Duodenal mucosa (tissue), 2 donors: ENCODE data around the gene DLGAP5.
A peak's percentile ranks its signal among the peaks of the same experiment; 100 is the strongest.

Experiments
- H3K27ac ChIP-seq: one replicate; pipeline ENCODE4 v1.7.0; 2013; ENCODE audit warnings: low read depth, low read length
- H3K27me3 ChIP-seq, 2 donors: one replicate each; pipeline ENCODE4 v1.7.0; 2013; ENCODE audit warnings: low read length in 2 of 2, control low read depth in 1 of 2; ENCODE audit not compliant: insufficient read depth in 2 of 2, control insufficient read depth in 1 of 2
- H3K36me3 ChIP-seq, 2 donors: one replicate each; pipeline ENCODE4 v1.7.0; 2013; ENCODE audit warnings: low read length in 2 of 2, control low read depth in 1 of 2; ENCODE audit not compliant: insufficient read depth in 2 of 2, control insufficient read depth in 1 of 2
- H3K4me1 ChIP-seq, 2 donors: one replicate each; pipeline ENCODE4 v1.7.0; 2013; ENCODE audit warnings: low read length in 2 of 2, control low read depth in 1 of 2; ENCODE audit not compliant: insufficient read depth in 2 of 2, control insufficient read depth in 1 of 2
- H3K4me3 ChIP-seq, 2 donors: one replicate each; pipeline ENCODE4 v1.7.0; 2013; ENCODE audit warnings: low read length in 2 of 2, low read depth in 1 of 2
- H3K9ac ChIP-seq, 2 donors: one replicate each; pipeline ENCODE4 v1.7.0; 2013; ENCODE audit warnings: low read length in 2 of 2, low read depth in 1 of 2
- H3K9me3 ChIP-seq, 2 donors: one replicate each; pipeline ENCODE4 v1.7.0; 2013; ENCODE audit warnings: low read length in 2 of 2, control low read depth in 1 of 2; ENCODE audit not compliant: control insufficient read depth in 1 of 2

The DLGAP5 gene

GRCh38 chr14:55103005-55103640 lies 88.3 kb downstream of the DLGAP5 start:
- Histone ChIP-seq H3K27ac (peak overlapping the region; percentile 91), H3K4me1 (peaks cover 48 to 70% of the 10 kb centered on the region in 2 donors), H3K9ac (peak overlapping the region; percentile 63 to 77), H3K36me3 (no peaks in the 10 kb centered on the region), H3K9me3 (peaks cover 0 to 6% of the 10 kb centered on the region in 2 donors), H3K4me3 (peak overlapping the region; percentile 34 to 59), H3K27me3 (no peaks in the 10 kb centered on the region)

- Histone ChIP-seq H3K4me1 (peaks cover 50 to 70% of the 10 kb centered on the region in 2 donors), H3K27ac (peak overlapping the region; percentile 91), H3K4me3 (no peak overlapping the region), H3K27me3 (no peaks in the 10 kb centered on the region), H3K36me3 (no peaks in the 10 kb centered on the region), H3K9ac (peak overlapping the region; percentile 44 to 77), H3K9me3 (peaks cover 0 to 6% of the 10 kb centered on the region in 2 donors)
Observed at GRCh38 chr14:55102141-55102621, 89.2 kb downstream of the DLGAP5 start.

GRCh38 chr14:55101698-55102097 lies 89.7 kb downstream of the DLGAP5 start:
- peaks cover 51 to 73% of the 10 kb centered on the region in 2 donors for H3K4me1 ChIP-seq
- no peaks in the 10 kb centered on the region for H3K27me3 ChIP-seq
- peaks cover 0 to 6% of the 10 kb centered on the region in 2 donors for H3K9me3 ChIP-seq
- H3K27ac ChIP-seq, result peak overlapping the region; percentile 59
- H3K4me3 ChIP-seq, result no peak overlapping the region
- peak overlapping the region in 1 of 2 donors; percentile 77 for H3K9ac ChIP-seq
- H3K36me3 ChIP-seq, result no peaks in the 10 kb centered on the region

GRCh38 chr14:55099756-55100155 lies 91.6 kb downstream of the DLGAP5 start:
- Histone ChIP-seq H3K27ac (no peak overlapping the region), H3K9me3 (peaks cover 0 to 6% of the 10 kb centered on the region in 2 donors), H3K4me1 (peaks cover 51 to 62% of the 10 kb centered on the region in 2 donors), H3K27me3 (no peaks in the 10 kb centered on the region), H3K4me3 (no peak overlapping the region), H3K36me3 (no peaks in the 10 kb centered on the region), H3K9ac (no peak overlapping the region)

- Histone ChIP-seq H3K9ac (peak overlapping the region in 1 of 2 donors; percentile 30), H3K9me3 (no peaks in the 10 kb centered on the region), H3K27me3 (no peaks in the 10 kb centered on the region), H3K36me3 (no peaks in the 10 kb centered on the region), H3K27ac (no peak overlapping the region), H3K4me3 (peak overlapping the region in 1 of 2 donors; percentile 23), H3K4me1 (peaks cover 40 to 50% of the 10 kb centered on the region in 2 donors)
Observed at GRCh38 chr14:55098561-55098898, 92.9 kb downstream of the DLGAP5 start.
